NCI-H2107 treated with DMSO at 0.1 percent for 48 hours (cell line): ENCODE results near the gene MSI1.
A peak's percentile ranks its signal among the peaks of the same experiment; 100 is the strongest.
"Not testable (repeated sequence)": the region's sequence is repeated elsewhere in the genome, so short reads cannot be mapped to it uniquely, and the experiment has no call there.

Experiments
- DNase-seq: peaks from one replicate; lab custom pipeline; 2025; ENCODE audit not compliant: unreplicated experiment; lab: John Stamatoyannopoulos, UW

The MSI1 gene

GRCh38 chr12:120357104-120357503, 11.9 kb downstream of the MSI1 start:
- no peak for DNase-seq

- DNase-seq = peak; percentile 36
Measured at GRCh38 chr12:120356567-120357030, 12.4 kb downstream of the MSI1 start.

GRCh38 chr12:120353556-120354317, 15.2 kb downstream of the MSI1 start:
- no peak for DNase-seq

GRCh38 chr12:120353136-120353535, 15.8 kb downstream of the MSI1 start:
- DNase-seq = no peak

- DNase-seq = no peak
Measured at GRCh38 chr12:120352117-120352516, 16.8 kb downstream of the MSI1 start.

- DNase-seq = no peak
Measured at GRCh38 chr12:120350576-120351350, 18.2 kb downstream of the MSI1 start.

- DNase-seq = no peak
Measured at GRCh38 chr12:120347766-120348165, 21.2 kb downstream of the MSI1 start.

GRCh38 chr12:120346681-120347080, 22.3 kb downstream of the MSI1 start:
- no peak for DNase-seq

- DNase-seq = no peak
Measured at GRCh38 chr12:120346031-120346430, 22.9 kb downstream of the MSI1 start.

- DNase-seq = no peak
Measured at GRCh38 chr12:120343692-120344091, 25.3 kb downstream of the MSI1 start.

GRCh38 chr12:120343039-120343537, 25.9 kb downstream of the MSI1 start:
- DNase-seq = no peak

GRCh38 chr12:120342175-120343038, 26.6 kb downstream of the MSI1 start:
- DNase-seq = no peak

- no peak for DNase-seq
Measured at GRCh38 chr12:120339256-120339655, 29.7 kb downstream of the MSI1 start.

GRCh38 chr12:120337730-120338129, 31.2 kb downstream of the MSI1 start:
- DNase-seq = no peak

GRCh38 chr12:120336392-120336791, 32.6 kb downstream of the MSI1 start:
- not testable (repeated sequence) for DNase-seq

- not testable (repeated sequence) for DNase-seq
Measured at GRCh38 chr12:120335447-120335846, 33.5 kb downstream of the MSI1 start.

GRCh38 chr12:120332523-120332922, 36.4 kb downstream of the MSI1 start:
- no peak for DNase-seq

- DNase-seq = no peak
Measured at GRCh38 chr12:120332041-120332440, 36.9 kb downstream of the MSI1 start.

- no peak for DNase-seq
Measured at GRCh38 chr12:120331390-120331789, 37.6 kb downstream of the MSI1 start.

GRCh38 chr12:120328228-120328627, 40.7 kb downstream of the MSI1 start:
- no peak for DNase-seq

GRCh38 chr12:120327593-120327992, 41.4 kb downstream of the MSI1 start, which contains the start of gene PLA2G1B:
Gene PLA2G1B (minus strand): TSS chr12:120327779. CDS start chr12:120327753, 26 bp downstream.
- DNase-seq = no peak
